Ishikawa (cell line): ENCODE data around the gene TEX261.
A peak's percentile ranks its signal among the peaks of the same experiment; 100 is the strongest.

ENCODE experiments used
- CEBPB ChIP-seq: IDR thresholded peaks from 2 replicates; pipeline ENCODE4 v1.6.1; 2012
- EGR1 ChIP-seq: IDR thresholded peaks from 2 replicates; pipeline ENCODE4 v1.6.1; 2012
- EP300 ChIP-seq: IDR thresholded peaks from 2 replicates; pipeline ENCODE4 v1.6.1; 2012; ENCODE audit warnings: borderline replicate concordance
- FOXM1 ChIP-seq: IDR thresholded peaks from 2 replicates; pipeline ENCODE4 v1.6.1; 2012; ENCODE audit warnings: low read depth, borderline replicate concordance
- NFIC ChIP-seq: IDR thresholded peaks from 2 replicates; pipeline ENCODE4 v1.6.1; 2012
- RAD21 ChIP-seq: IDR thresholded peaks from 2 replicates; pipeline ENCODE4 v1.6.1; 2012; ENCODE audit warnings: low read depth
- TAF1 ChIP-seq: IDR thresholded peaks from 2 replicates; pipeline ENCODE4 v1.6.1; 2012; ENCODE audit warnings: low read depth, mild to moderate bottlenecking
- YY1 ChIP-seq: IDR thresholded peaks from 2 replicates; pipeline ENCODE4 v1.6.1; 2012; ENCODE audit warnings: low read depth
- TF ChIP-seq, protein P1 (sequence below): IDR thresholded peaks from 2 replicates; pipeline ENCODE4 v1.6.1; 2012; ENCODE audit warnings: low read depth, mild to moderate bottlenecking
- TF ChIP-seq, protein P2 (sequence below): IDR thresholded peaks from 2 replicates; pipeline ENCODE4 v1.6.1; 2012

DNA sequence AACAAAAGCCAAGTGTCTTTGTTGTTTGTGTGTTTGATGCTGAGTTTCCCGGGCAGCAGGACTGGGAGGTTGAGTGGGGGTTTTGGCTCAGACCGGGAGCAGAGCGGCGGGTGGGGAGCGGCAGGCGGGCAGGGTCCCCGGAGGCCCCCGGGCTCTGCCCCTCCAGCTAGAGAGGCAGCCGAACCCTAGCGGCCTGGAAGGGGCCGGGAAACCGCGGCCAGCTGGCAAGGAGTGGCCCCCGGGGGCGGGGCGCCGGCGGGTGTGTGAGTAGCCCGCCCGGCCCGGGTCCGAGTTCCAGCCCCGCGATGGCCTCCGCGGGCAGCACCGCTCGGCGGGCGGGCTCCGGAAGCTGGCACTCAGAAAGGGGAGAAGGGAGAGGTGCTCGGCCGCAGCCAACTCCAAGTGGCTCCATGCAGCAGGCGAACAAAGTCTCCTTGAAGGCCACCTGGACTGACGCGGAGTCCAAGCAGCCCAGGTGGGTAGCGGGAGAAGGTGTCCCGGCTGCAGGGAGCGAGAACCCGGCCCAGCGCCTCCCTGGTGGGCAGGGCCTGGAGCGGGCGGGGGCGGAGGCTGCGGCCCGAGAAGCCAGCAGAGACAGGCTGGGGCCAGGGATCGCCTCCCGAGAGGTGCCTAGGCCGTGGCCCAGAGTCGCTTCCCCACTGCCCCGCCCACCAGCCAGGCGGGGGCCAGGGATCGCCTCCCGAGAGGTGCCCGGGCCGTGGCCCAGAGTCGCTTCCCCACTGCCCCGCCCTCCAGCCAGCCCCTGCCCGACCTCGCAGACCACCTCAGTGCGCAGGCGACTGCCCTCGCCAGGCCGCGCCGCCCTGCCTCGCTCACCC is 16.1 kb downstream of the TEX261 start, which contains the start of gene ANKRD53:
- TF ChIP-seq TAF1 (no peak), YY1 (no peak), EP300 (no peak), RAD21 (no peak), CEBPB (no peak), FOXM1 (no peak), NFIC (no peak), EGR1 (0 out of 2 replicates have a peak, but pooled peaks have one; percentile 35)
- TF ChIP-seq, protein P1, sequence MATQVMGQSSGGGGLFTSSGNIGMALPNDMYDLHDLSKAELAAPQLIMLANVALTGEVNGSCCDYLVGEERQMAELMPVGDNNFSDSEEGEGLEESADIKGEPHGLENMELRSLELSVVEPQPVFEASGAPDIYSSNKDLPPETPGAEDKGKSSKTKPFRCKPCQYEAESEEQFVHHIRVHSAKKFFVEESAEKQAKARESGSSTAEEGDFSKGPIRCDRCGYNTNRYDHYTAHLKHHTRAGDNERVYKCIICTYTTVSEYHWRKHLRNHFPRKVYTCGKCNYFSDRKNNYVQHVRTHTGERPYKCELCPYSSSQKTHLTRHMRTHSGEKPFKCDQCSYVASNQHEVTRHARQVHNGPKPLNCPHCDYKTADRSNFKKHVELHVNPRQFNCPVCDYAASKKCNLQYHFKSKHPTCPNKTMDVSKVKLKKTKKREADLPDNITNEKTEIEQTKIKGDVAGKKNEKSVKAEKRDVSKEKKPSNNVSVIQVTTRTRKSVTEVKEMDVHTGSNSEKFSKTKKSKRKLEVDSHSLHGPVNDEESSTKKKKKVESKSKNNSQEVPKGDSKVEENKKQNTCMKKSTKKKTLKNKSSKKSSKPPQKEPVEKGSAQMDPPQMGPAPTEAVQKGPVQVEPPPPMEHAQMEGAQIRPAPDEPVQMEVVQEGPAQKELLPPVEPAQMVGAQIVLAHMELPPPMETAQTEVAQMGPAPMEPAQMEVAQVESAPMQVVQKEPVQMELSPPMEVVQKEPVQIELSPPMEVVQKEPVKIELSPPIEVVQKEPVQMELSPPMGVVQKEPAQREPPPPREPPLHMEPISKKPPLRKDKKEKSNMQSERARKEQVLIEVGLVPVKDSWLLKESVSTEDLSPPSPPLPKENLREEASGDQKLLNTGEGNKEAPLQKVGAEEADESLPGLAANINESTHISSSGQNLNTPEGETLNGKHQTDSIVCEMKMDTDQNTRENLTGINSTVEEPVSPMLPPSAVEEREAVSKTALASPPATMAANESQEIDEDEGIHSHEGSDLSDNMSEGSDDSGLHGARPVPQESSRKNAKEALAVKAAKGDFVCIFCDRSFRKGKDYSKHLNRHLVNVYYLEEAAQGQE: no peak
- TF ChIP-seq, protein P2, sequence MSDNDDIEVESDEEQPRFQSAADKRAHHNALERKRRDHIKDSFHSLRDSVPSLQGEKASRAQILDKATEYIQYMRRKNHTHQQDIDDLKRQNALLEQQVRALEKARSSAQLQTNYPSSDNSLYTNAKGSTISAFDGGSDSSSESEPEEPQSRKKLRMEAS: no peak
